ENCODE measurements around the gene RPP30. TPM values are rescaled to one million over a fixed set of nuclear protein-coding genes. Genes with fewer than 3 reads are reported as not detected.
"Not testable (repeated sequence)": the region's sequence is repeated elsewhere in the genome, so short reads cannot be mapped to it uniquely, and the experiment has no call there.

RPP30 gene
- total RNA-seq, 6 experiments from 2014 or later, result 10.1 to 16.8 (median 12.8) TPM

DNA sequence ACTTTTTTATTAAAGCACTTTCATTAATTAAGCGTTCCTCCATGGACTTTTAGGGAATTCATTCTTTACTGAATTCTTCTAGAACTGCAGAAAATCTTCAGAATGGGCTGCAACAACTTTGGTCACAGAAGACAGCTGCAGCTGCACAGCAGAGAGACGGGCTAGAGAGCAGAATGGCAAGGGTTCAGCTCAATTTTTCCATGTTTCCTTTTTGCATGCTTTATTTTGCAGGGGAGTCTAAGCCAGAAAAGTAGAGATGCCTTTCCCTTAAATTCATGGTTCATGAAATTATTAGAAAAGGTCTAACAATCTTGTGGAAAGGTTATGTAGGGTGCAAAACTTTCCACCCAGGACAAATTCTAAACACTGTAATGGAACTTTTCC is 64.5 kb downstream of the RPP30 start:
- Histone ChIP-seq H3K9me3 (no peaks in the 10 kb centered on the region), H3K27ac (no peak overlapping the region), H3K27me3 (no peaks in the 10 kb centered on the region), H3K4me3 (no peak overlapping the region), H3K36me3 (no peaks in the 10 kb centered on the region), H3K4me1 (no peaks in the 10 kb centered on the region)
- intact Hi-C loops (cut with DNase I), result no loop called here
- TF ChIP-seq, protein P1, sequence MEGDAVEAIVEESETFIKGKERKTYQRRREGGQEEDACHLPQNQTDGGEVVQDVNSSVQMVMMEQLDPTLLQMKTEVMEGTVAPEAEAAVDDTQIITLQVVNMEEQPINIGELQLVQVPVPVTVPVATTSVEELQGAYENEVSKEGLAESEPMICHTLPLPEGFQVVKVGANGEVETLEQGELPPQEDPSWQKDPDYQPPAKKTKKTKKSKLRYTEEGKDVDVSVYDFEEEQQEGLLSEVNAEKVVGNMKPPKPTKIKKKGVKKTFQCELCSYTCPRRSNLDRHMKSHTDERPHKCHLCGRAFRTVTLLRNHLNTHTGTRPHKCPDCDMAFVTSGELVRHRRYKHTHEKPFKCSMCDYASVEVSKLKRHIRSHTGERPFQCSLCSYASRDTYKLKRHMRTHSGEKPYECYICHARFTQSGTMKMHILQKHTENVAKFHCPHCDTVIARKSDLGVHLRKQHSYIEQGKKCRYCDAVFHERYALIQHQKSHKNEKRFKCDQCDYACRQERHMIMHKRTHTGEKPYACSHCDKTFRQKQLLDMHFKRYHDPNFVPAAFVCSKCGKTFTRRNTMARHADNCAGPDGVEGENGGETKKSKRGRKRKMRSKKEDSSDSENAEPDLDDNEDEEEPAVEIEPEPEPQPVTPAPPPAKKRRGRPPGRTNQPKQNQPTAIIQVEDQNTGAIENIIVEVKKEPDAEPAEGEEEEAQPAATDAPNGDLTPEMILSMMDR (IDR thresholded peaks at IDR 0.05), result no peak
- TF ChIP-seq POLR2A (IDR thresholded peaks at IDR 0.05), result no peak
- 67% methylated on average over 2 of the region's 2 CpGs for WGBS (ENCODE audit: insufficient coverage, low coverage, low lambda C conversion rate, missing lambda C conversion rate)
- ATAC-seq, result no peak
- DNase-seq, result no peak

DNA sequence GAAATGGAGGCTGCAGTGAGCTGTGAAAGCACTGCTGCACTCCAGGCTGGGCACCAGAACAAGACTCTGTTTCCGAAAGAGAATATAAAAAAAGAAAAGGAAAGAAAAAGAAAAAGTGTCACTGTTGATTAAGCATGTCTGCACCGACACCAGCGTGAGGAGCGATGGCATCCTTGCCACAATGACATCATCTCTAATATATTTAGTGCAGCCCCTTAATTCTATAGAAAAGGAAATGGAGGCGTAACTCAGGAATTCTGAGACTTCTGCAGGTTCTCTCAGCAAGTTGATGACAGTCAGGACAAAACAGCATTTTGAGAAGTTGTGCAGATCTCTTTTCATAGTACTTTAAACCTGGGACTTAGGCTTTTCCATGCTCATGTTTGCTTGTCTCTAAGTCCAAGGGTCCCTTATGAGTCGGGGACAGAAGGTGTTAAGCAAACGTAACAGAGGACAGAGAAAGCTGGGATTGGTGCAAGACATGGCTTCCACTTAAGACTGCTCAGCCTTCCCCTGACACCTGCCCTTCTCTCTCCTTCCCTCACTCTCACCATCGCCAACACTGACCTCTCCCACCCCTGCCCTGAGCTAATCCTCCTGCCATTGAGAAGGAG is 66.0 kb downstream of the RPP30 start:
- intact Hi-C loops (cut with DNase I), result no loop called here
- Histone ChIP-seq H3K27ac (no peak overlapping the region), H3K27me3 (no peaks in the 10 kb centered on the region), H3K4me1 (no peaks in the 10 kb centered on the region), H3K36me3 (no peaks in the 10 kb centered on the region), H3K9me3 (no peaks in the 10 kb centered on the region), H3K4me3 (no peak overlapping the region)
- ATAC-seq (no peak), DNase-seq (no peak)
- TF ChIP-seq POLR2A (IDR thresholded peaks at IDR 0.05), result no peak
- TF ChIP-seq, protein P1 (IDR thresholded peaks at IDR 0.05), result no peak
- WGBS (ENCODE audit: insufficient coverage, low coverage, low lambda C conversion rate, missing lambda C conversion rate), result 73% methylated on average over 8 of the region's 8 CpGs

DNA sequence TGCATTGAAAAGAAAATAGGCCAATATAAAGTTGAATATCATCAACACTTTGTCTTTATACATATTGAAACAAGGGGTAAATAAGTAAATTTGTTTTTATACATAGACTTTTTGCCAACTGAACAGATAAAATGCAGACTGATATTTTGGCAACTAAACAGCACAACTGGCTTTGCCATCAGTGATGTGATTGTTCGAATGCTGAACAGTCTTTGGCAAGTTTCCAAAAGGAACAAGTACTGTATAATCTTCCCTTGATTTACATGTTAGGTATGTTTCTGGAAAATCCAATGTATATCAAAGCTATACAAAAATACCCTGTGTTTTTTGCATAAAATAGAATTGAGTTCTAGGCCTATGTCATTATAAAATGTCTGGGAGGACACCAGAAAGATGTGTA is 67.3 kb downstream of the RPP30 start:
- Histone ChIP-seq H3K9me3 (no peaks in the 10 kb centered on the region), H3K4me3 (no peak overlapping the region), H3K4me1 (no peaks in the 10 kb centered on the region), H3K27ac (no peak overlapping the region), H3K27me3 (no peaks in the 10 kb centered on the region), H3K36me3 (no peaks in the 10 kb centered on the region)
- no peak for ATAC-seq
- intact Hi-C loops (cut with DNase I), result no loop called here
- WGBS (ENCODE audit: insufficient coverage, low coverage, low lambda C conversion rate, missing lambda C conversion rate), result 89% methylated on average over 1 of the region's 1 CpG
- no peak for DNase-seq
- TF ChIP-seq, protein P1 (IDR thresholded peaks at IDR 0.05), result no peak
- TF ChIP-seq POLR2A (IDR thresholded peaks at IDR 0.05), result no peak

DNA sequence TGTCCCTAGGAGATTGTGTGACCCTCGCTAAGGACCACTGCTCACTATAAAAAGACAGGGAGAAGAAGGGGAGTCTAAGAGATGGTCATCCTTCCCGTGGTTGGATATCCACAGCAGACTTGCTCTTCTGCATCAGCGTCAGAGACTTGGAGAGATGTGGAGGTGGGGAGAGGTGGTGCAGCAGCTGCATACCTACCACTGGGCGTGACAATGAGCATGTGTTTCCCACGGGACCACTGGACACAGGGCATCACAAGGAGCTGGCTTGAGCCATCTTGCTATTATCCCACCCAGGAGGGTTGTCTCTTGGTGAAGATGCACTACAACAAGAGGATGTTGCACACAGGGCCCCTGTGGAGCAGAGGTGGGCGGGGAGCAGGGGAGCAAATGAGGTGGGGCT is 67.9 kb downstream of the RPP30 start:
- Histone ChIP-seq H3K27me3 (no peaks in the 10 kb centered on the region), H3K9me3 (no peaks in the 10 kb centered on the region), H3K27ac (no peak overlapping the region), H3K4me1 (no peaks in the 10 kb centered on the region), H3K36me3 (no peaks in the 10 kb centered on the region), H3K4me3 (no peak overlapping the region)
- TF ChIP-seq, protein P1 (IDR thresholded peaks at IDR 0.05), result no peak
- TF ChIP-seq POLR2A (IDR thresholded peaks at IDR 0.05), result no peak
- intact Hi-C loops (cut with DNase I), result no loop called here
- 73% methylated on average over 5 of the region's 6 CpGs for WGBS (ENCODE audit: insufficient coverage, low coverage, low lambda C conversion rate, missing lambda C conversion rate)
- DNase-seq (no peak), ATAC-seq (no peak)

DNA sequence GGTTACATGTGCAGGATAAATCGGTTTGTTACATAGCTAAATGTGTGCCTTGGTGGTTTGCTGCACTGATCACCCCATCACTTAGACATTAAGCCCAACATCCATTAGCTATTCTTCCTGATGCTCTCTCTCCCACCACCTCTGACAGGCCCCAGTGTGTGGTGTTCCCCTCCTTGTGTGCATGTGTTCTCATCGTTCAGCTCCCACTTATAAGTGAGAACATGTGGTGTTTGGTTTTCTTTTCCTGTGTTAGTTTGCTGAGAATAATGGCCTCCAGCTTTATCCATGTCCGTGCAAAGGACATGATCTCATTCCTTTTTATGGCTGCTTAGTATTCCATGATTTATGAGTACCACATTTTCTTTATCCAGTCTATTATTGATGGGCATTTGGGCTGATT is 71.2 kb downstream of the RPP30 start:
- H3K4me3 ChIP-seq; H3K36me3 ChIP-seq; DNase-seq; intact Hi-C loops (cut with DNase I); H3K27me3 ChIP-seq; H3K27ac ChIP-seq; ATAC-seq; H3K9me3 ChIP-seq; H3K4me1 ChIP-seq: not testable (repeated sequence)
- 70% methylated on average over 3 of the region's 3 CpGs for WGBS (ENCODE audit: insufficient coverage, low coverage, low lambda C conversion rate, missing lambda C conversion rate)

All from right lobe of liver (tissue), 6 donors.